ENCODE measurements around the gene EFHC2.

Gene EFHC2

GRCh38 chrX:44241546-44241945 lies 101.9 kb downstream of the EFHC2 start:
- Histone ChIP-seq H3K4me3 (replicated peaks; ENCODE audit: low read depth, low read length) (no peak overlapping the region), H3K27me3 (replicated peaks; ENCODE audit: control insufficient read depth, insufficient read depth, low read length) (no peaks in the 10 kb centered on the region), H3K36me3 (ENCODE audit: control insufficient read depth, insufficient read depth, low read length) (no peaks in the 10 kb centered on the region)
- TF ChIP-seq CTCF (IDR thresholded peaks at IDR 0.05; ENCODE audit: insufficient read depth, low read length, poor library complexity, severe bottlenecking) = no peak
- DNase-seq (ENCODE audit: extremely low read depth, insufficient read length) = no peak

DNA sequence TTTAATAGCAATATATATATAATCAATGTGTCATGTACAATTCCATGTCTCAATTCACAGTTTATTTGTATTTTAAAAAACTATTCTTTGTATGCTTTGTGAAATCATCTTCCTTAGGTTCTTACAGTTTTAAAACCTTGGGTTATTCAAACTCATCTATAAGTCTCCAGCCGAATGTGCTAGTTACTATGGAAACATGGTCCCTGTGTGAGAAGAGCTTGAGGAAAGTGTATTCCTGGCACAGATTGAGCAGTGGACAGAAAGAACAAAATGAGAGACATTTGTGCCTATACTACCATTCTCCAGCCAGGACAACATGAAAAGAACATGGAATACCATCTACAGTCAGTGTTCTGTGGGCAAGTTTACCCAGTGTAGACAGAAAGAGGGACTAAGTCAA lies 103.4 kb downstream of the EFHC2 start:
- no peaks in the 10 kb centered on the region for H3K27me3 ChIP-seq (replicated peaks; ENCODE audit: control insufficient read depth, insufficient read depth, low read length)
- DNase-seq (ENCODE audit: extremely low read depth, insufficient read length) = no peak
- no peak overlapping the region for H3K4me3 ChIP-seq (replicated peaks; ENCODE audit: low read depth, low read length)
- TF ChIP-seq CTCF (IDR thresholded peaks at IDR 0.05; ENCODE audit: insufficient read depth, low read length, poor library complexity, severe bottlenecking) = no peak
- no peaks in the 10 kb centered on the region for H3K36me3 ChIP-seq (ENCODE audit: control insufficient read depth, insufficient read depth, low read length)

DNA sequence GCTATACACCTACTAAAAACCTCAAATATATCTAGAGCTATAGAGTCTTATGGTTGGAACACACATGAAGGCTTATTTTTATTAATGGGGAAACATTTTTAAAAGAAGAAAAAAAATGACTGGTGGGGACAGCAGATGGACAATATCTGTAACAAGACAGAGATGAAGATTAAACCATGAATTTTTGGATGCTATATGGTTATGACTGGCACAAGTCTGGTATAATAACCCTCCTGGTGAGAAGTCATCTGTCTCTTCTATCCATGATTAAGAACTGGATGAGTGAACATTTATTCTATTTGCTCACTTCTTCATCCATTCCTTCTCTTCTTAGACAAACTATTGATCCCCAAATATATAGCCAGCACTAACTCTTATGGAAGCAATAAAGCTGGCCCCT lies 104.4 kb downstream of the EFHC2 start:
- H3K4me3 ChIP-seq (replicated peaks; ENCODE audit: low read depth, low read length) = no peak overlapping the region
- no peaks in the 10 kb centered on the region for H3K36me3 ChIP-seq (ENCODE audit: control insufficient read depth, insufficient read depth, low read length)
- DNase-seq (ENCODE audit: extremely low read depth, insufficient read length) = no peak
- TF ChIP-seq CTCF (IDR thresholded peaks at IDR 0.05; ENCODE audit: insufficient read depth, low read length, poor library complexity, severe bottlenecking) = no peak
- H3K27me3 ChIP-seq (replicated peaks; ENCODE audit: control insufficient read depth, insufficient read depth, low read length) = no peaks in the 10 kb centered on the region

GRCh38 chrX:44235534-44235933 lies 107.9 kb downstream of the EFHC2 start:
- no peaks in the 10 kb centered on the region for H3K27me3 ChIP-seq (replicated peaks; ENCODE audit: control insufficient read depth, insufficient read depth, low read length)
- no peak for TF ChIP-seq CTCF (IDR thresholded peaks at IDR 0.05; ENCODE audit: insufficient read depth, low read length, poor library complexity, severe bottlenecking)

DNA sequence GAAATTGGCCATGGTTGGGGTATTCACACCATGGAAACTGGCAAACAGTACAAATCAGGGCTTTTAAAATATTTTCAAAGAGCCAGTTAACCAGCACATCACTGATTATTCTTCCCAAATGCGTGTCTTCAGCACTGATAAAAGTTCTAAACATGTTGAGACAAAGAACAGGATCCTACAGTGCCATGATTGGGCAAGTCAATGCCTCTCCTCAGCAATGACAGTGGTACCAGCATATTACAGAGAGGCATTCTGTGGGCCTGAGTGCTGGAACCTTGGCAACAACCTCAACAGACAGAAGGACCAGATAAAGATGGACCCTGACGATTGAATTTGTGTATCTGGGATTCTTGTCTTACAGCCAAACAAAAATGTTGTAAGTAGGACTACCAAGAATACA lies 108.9 kb downstream of the EFHC2 start:
- no peak for TF ChIP-seq CTCF (IDR thresholded peaks at IDR 0.05; ENCODE audit: insufficient read depth, low read length, poor library complexity, severe bottlenecking)
- DNase-seq (ENCODE audit: extremely low read depth, insufficient read length) = no peak
- no peaks in the 10 kb centered on the region for H3K27me3 ChIP-seq (replicated peaks; ENCODE audit: control insufficient read depth, insufficient read depth, low read length)

More at GRCh38 chrX:44235534-44235933, 107.9 kb downstream of the EFHC2 start:
- DNase-seq (ENCODE audit: extremely low read depth, insufficient read length) = no peak
- no peaks in the 10 kb centered on the region for H3K36me3 ChIP-seq (ENCODE audit: control insufficient read depth, insufficient read depth, low read length)
- no peak overlapping the region for H3K4me3 ChIP-seq (replicated peaks; ENCODE audit: low read depth, low read length)

GRCh38 chrX:44234116-44234515 lies 109.4 kb downstream of the EFHC2 start:
- DNase-seq (ENCODE audit: extremely low read depth, insufficient read length) = no peak
- TF ChIP-seq CTCF (IDR thresholded peaks at IDR 0.05; ENCODE audit: insufficient read depth, low read length, poor library complexity, severe bottlenecking) = no peak

More for the DNA sequence above, 108.9 kb downstream of the EFHC2 start:
- H3K36me3 ChIP-seq (ENCODE audit: control insufficient read depth, insufficient read depth, low read length) = no peaks in the 10 kb centered on the region
- H3K4me3 ChIP-seq (replicated peaks; ENCODE audit: low read depth, low read length) = no peak overlapping the region

More at GRCh38 chrX:44234116-44234515, 109.4 kb downstream of the EFHC2 start:
- H3K4me3 ChIP-seq (replicated peaks; ENCODE audit: low read depth, low read length) = no peak overlapping the region
- no peaks in the 10 kb centered on the region for H3K36me3 ChIP-seq (ENCODE audit: control insufficient read depth, insufficient read depth, low read length)
- H3K27me3 ChIP-seq (replicated peaks; ENCODE audit: control insufficient read depth, insufficient read depth, low read length) = no peaks in the 10 kb centered on the region
